Bladder microvascular endothelial cell (primary cell): Measurements from ENCODE around the gene INSL4. TPM values are rescaled to one million over a fixed set of nuclear protein-coding genes. Genes with fewer than 3 reads are reported as not detected.

Experiments used
- total RNA-seq: library from RNA; depleted of rRNA; stranded (reverse); fragments of >200 nt; gene quantifications from 2 replicates; pipeline ENCODE4 v1.2.3, GENCODE V29; 2014

INSL4 gene
- not detected in 2 replicates for total RNA-seq

DNA sequence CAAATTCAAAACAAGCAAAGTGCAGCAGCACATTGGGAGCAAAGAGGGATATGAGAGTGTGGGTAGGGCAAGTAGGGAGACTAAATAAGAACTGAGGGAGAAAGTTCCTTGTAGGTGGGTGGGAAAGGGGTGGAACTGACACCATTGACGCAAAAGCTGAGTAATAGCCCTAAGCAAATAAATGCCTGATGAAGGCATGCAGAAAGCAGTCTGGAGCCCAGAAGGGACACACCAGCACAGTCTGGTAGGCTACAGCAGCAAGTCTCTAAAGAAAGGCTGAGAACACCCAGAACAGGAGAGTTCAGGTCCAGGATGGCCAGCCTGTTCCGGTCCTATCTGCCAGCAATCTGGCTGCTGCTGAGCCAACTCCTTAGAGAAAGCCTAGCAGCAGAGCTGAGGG, at the start of gene INSL4:
Gene INSL4, plus strand, starts transcription at position 208 of the 400 bp plus-strand sequence. Its CDS starts 105 bp downstream, at position 313.

DNA sequence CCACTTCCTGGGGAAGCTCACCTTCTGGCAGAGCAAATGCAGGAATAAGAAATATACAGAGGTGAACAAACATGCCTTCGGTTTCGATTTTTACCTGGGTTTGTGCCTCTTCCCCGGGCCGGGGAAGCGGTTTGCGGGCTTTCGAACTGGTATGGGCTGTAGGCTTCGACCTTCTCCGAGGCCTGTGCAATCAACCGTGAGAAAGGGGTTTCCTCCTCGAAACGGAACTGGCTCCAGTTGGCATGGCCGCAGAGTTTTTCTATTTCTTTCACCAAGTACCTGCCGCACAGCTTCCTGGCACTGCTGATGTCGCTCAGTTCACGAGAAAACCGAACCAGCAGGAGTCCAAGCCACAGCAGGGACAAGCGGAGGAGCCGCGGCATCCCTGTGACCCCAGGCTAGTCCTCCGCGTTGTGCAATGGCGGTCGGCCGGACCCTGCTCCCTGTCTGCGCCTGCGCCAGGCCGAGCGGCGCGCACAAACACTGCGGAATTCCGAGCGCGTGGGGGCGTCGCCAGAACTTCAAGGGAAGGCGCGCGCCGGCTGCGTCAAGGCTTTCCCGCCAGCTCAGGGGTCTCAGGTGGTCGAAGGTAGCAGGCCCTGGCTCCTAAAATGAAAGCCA, 45.9 kb upstream of the INSL4 start, which contains the start of gene INSL6:
Gene INSL6, minus strand, starts transcription at position 420 of the 621 bp plus-strand sequence. Its CDS starts 37 bp downstream, at position 383.

Other genes starting within 250 kb of the INSL4 start
- gene JAK2, start 246.1 kb upstream of the INSL4 start, total RNA-seq = 4.9 and 8.9 TPM in 2 replicates
- 0.13 TPM in 1 of 2 replicates, not detected in the other for gene INSL6, start 45.8 kb upstream of the INSL4 start, total RNA-seq
- 0.16 and 3.8 TPM in 2 replicates for gene RLN2, start 73.3 kb downstream of the INSL4 start, total RNA-seq
- 0.25 and 0.49 TPM in 2 replicates for gene RLN1, start 108.5 kb downstream of the INSL4 start, total RNA-seq
- 6.0 and 8.9 TPM in 2 replicates for gene PLGRKT, start 206.5 kb downstream of the INSL4 start, total RNA-seq
- 10.0 and 29.0 TPM in 2 replicates for gene CD274, start 219.1 kb downstream of the INSL4 start, total RNA-seq